Liver (tissue), 9 donors: ENCODE results near the gene PLS3. TPM values are rescaled to one million over a fixed set of nuclear protein-coding genes. Genes with fewer than 3 reads are reported as not detected.

Experiments
- DNase-seq: peaks from one replicate; pipeline ENCODE4 v3.0.0-alpha.2; 2017; ENCODE audit warnings: low spot score
- H3K27ac ChIP-seq, 2 donors: one replicate each; pipeline ENCODE4 v1.7.0; 2013; ENCODE audit warnings: inconsistent platforms in 2 of 2, low read length in 2 of 2, control low read depth in 1 of 2, low read depth in 1 of 2, mild to moderate bottlenecking in 1 of 2
- H3K27me3 ChIP-seq, 4 donors: one replicate each; pipeline versions ENCODE4 v1.6.1 to v1.7.0; 2013; ENCODE audit warnings: low read length in 3 of 4, inconsistent platforms in 1 of 4, mild to moderate bottlenecking in 1 of 4, moderate library complexity in 1 of 4; ENCODE audit not compliant: control insufficient read depth in 4 of 4, insufficient read depth in 4 of 4
- H3K36me3 ChIP-seq, 4 donors: one replicate each; pipeline versions ENCODE4 v1.6.1 to v1.7.0; 2013; ENCODE audit warnings: low read length in 3 of 4, mild to moderate bottlenecking in 3 of 4, low read depth in 1 of 4, moderate library complexity in 1 of 4; ENCODE audit not compliant: control insufficient read depth in 4 of 4, insufficient read depth in 3 of 4
- H3K4me1 ChIP-seq, 4 donors: one replicate each; pipeline versions ENCODE4 v1.6.1 to v1.7.0; 2013; ENCODE audit warnings: low read length in 3 of 4, mild to moderate bottlenecking in 3 of 4, moderate library complexity in 1 of 4; ENCODE audit not compliant: control insufficient read depth in 4 of 4, insufficient read depth in 4 of 4
- H3K4me3 ChIP-seq, 3 donors: one replicate each; pipeline versions ENCODE4 v1.6.1 to v1.7.0; 2013; ENCODE audit warnings: low read length in 3 of 3, control low read depth in 1 of 3, low read depth in 1 of 3, mild to moderate bottlenecking in 1 of 3
- H3K9ac ChIP-seq, 2 donors: one replicate each; pipeline ENCODE4 v1.7.0; 2013; ENCODE audit warnings: low read length in 2 of 2, mild to moderate bottlenecking in 2 of 2, moderate library complexity in 2 of 2, control low read depth in 1 of 2, low read depth in 1 of 2
- H3K9me3 ChIP-seq, 4 donors: one replicate each; pipeline versions ENCODE4 v1.6.1 to v1.7.0; 2013; ENCODE audit warnings: low read length in 3 of 4; ENCODE audit not compliant: control insufficient read depth in 4 of 4
- ATF3 ChIP-seq: IDR thresholded peaks from 2 replicates; pipeline ENCODE4 v1.6.1; 2016; ENCODE audit warnings: antibody characterized with exemption
- CTCF ChIP-seq: fragments of 150-350 bp; IDR thresholded peaks from 2 replicates; pipeline ENCODE4 v1.5.1; 2017; ENCODE audit warnings: improper control_type of control experiment, low read depth, low read length; ENCODE audit not compliant: missing input control
- FOXA1 ChIP-seq: IDR thresholded peaks from 2 replicates; pipeline ENCODE4 v1.6.1; 2016; ENCODE audit warnings: antibody characterized with exemption
- FOXA2 ChIP-seq: IDR thresholded peaks from 2 replicates; pipeline ENCODE4 v1.6.1; 2016; ENCODE audit warnings: antibody characterized with exemption
- GABPA ChIP-seq, 2 donors: IDR thresholded peaks in 1 of 2; conservative IDR thresholded peaks in 1 of 2; 2 replicates each; pipeline ENCODE4 v1.6.1; 2016; ENCODE audit warnings: antibody characterized with exemption in 2 of 2, mild to moderate bottlenecking in 1 of 2, moderate library complexity in 1 of 2
- HNF4A ChIP-seq, 2 donors: conservative IDR thresholded peaks; 2 replicates each; pipeline ENCODE4 v1.6.1; 2016; ENCODE audit warnings: antibody characterized with exemption in 2 of 2, mild to moderate bottlenecking in 2 of 2
- HNF4G ChIP-seq: IDR thresholded peaks from 2 replicates; pipeline ENCODE4 v1.6.1; 2016; ENCODE audit warnings: antibody characterized with exemption
- JUND ChIP-seq, 2 donors: IDR thresholded peaks; 2 replicates each; pipeline ENCODE4 v1.6.1; 2016; ENCODE audit warnings: antibody characterized with exemption in 2 of 2
- MAX ChIP-seq: IDR thresholded peaks from 2 replicates; pipeline ENCODE4 v1.6.1; 2016; ENCODE audit warnings: antibody characterized with exemption
- NR2F2 ChIP-seq: IDR thresholded peaks from 2 replicates; pipeline ENCODE4 v1.6.1; 2016; ENCODE audit warnings: antibody characterized with exemption
- RAD21 ChIP-seq, 2 donors: IDR thresholded peaks; 2 replicates each; pipeline ENCODE4 v1.6.1; 2016; ENCODE audit warnings: antibody characterized with exemption in 2 of 2, mild to moderate bottlenecking in 2 of 2
- REST ChIP-seq: IDR thresholded peaks from 2 replicates; pipeline ENCODE4 v1.6.1; 2016; ENCODE audit warnings: antibody characterized with exemption, mild to moderate bottlenecking
- RXRA ChIP-seq, 2 donors: IDR thresholded peaks; 2 replicates each; pipeline ENCODE4 v1.6.1; 2017 to 2018; ENCODE audit warnings: antibody characterized with exemption in 2 of 2, mild to moderate bottlenecking in 1 of 2
- SP1 ChIP-seq: IDR thresholded peaks from 2 replicates; pipeline ENCODE4 v1.6.1; 2018; ENCODE audit warnings: antibody characterized with exemption, mild to moderate bottlenecking
- TAF1 ChIP-seq: conservative IDR thresholded peaks from 2 replicates; pipeline ENCODE4 v1.6.1; 2016; ENCODE audit warnings: antibody characterized with exemption, mild to moderate bottlenecking
- YY1 ChIP-seq: IDR thresholded peaks from 2 replicates; pipeline ENCODE4 v1.6.1; 2016; ENCODE audit warnings: antibody characterized with exemption, mild to moderate bottlenecking
- ZBTB33 ChIP-seq: IDR thresholded peaks from 2 replicates; pipeline ENCODE4 v1.6.1; 2016; ENCODE audit warnings: antibody characterized with exemption
- WGBS: extraction: QIAGEN DNeasy Blood & Tissue Kit; methylation state at CpG from one replicate; pipeline ENCODE4 v1.1.7; 2013; 5-methylcytosine and 5-hydroxymethylcytosine counted together
- polyA plus RNA-seq, 2 donors: library from polyadenylated mRNA; stranded (reverse) in 1 of 2; unstranded in 1 of 2; fragments of 200-250 nt in 1 of 2; fragments of >200 nt in 1 of 2; fragmentation: Nextera tagmentation in 1 of 2; extraction: Ambion mirVana in 1 of 2; gene quantifications; one replicate each; pipeline versions ENCODE4 v1.2.1 to v1.2.3, GENCODE V29; 2013 to 2015
- total RNA-seq, 2 donors: library from RNA; depleted of rRNA; stranded (reverse); fragments of >200 nt; gene quantifications; one replicate each; pipeline ENCODE4 v1.2.3, GENCODE V29; 2014
- donor health status: healthy.
- donor health status: healthy.
- donor health status: healthy.
- donor health status: healthy.
- donor health status: healthy.

Gene PLS3
- total and polyA plus RNA-seq, 4 donors, result 56.3 to 119 (median 71.6) TPM

GRCh38 chrX:115549008-115549407 lies 12.0 kb upstream of the PLS3 start:
- no peaks in the 10 kb centered on the region for H3K9me3 ChIP-seq
- H3K36me3 ChIP-seq, result no peaks in the 10 kb centered on the region
- H3K27ac ChIP-seq, result no peak overlapping the region
- H3K27me3 ChIP-seq, result no peaks in the 10 kb centered on the region
- H3K9ac ChIP-seq, result no peak overlapping the region
- no peak for TF ChIP-seq RXRA (IDR thresholded peaks at IDR 0.05)
- TF ChIP-seq JUND (IDR thresholded peaks at IDR 0.05), result no peak
- no peak for TF ChIP-seq ZBTB33
- no peak for TF ChIP-seq CTCF
- 82% methylated on average over 3 of the region's 3 CpGs for WGBS
- no peak for DNase-seq
- no peak overlapping the region for H3K4me3 ChIP-seq
- no peaks in the 10 kb centered on the region for H3K4me1 ChIP-seq

GRCh38 chrX:115553171-115553570 lies 7.8 kb upstream of the PLS3 start:
- H3K4me3 ChIP-seq, result no peak overlapping the region
- H3K36me3 ChIP-seq, result no peaks in the 10 kb centered on the region
- no peaks in the 10 kb centered on the region for H3K9me3 ChIP-seq
- DNase-seq, result no peak
- H3K27me3 ChIP-seq, result no peaks in the 10 kb centered on the region
- no peaks in the 10 kb centered on the region for H3K4me1 ChIP-seq
- H3K27ac ChIP-seq, result no peak overlapping the region
- TF ChIP-seq RAD21 (IDR thresholded peaks at IDR 0.05), result no peak
- TF ChIP-seq NR2F2, result no peak
- TF ChIP-seq FOXA1, result no peak
- no peak for TF ChIP-seq HNF4A (conservative IDR thresholded peaks at IDR 0.05)
- TF ChIP-seq HNF4G, result no peak
- no peak for TF ChIP-seq MAX
- no peak for TF ChIP-seq YY1
- TF ChIP-seq CTCF, result no peak
- TF ChIP-seq SP1, result no peak
- TF ChIP-seq ZBTB33, result no peak
- TF ChIP-seq RXRA (IDR thresholded peaks at IDR 0.05), result no peak
- TF ChIP-seq JUND (IDR thresholded peaks at IDR 0.05), result no peak
- no peak for TF ChIP-seq REST
- no peak for TF ChIP-seq ATF3
- no peak for TF ChIP-seq TAF1
- no peak for TF ChIP-seq GABPA (IDR thresholded peaks at IDR 0.05 in 1 of 2, conservative IDR thresholded peaks at IDR 0.05 in 1 of 2)
- no peak for TF ChIP-seq FOXA2
- 90% methylated on average over 5 of the region's 5 CpGs for WGBS
- H3K9ac ChIP-seq, result no peak overlapping the region
